Astrocyte (in vitro differentiated cells and primary cell): ENCODE data around the gene JAM2.

Experiments
- CTCF ChIP-seq: IDR thresholded peaks from 2 replicates; pipeline ENCODE4 v1.5.1; 2011; ENCODE audit warnings: low read depth, mild to moderate bottlenecking, inconsistent platforms, low read length, moderate library complexity; ENCODE audit not compliant: insufficient read depth
- EZH2 ChIP-seq: IDR thresholded peaks from 2 replicates; pipeline ENCODE4 v1.6.1; 2012; ENCODE audit warnings: mild to moderate bottlenecking, low read length, inconsistent platforms; ENCODE audit not compliant: insufficient read depth

- no peak for TF ChIP-seq EZH2
- TF ChIP-seq CTCF: no peak
Measured at GRCh38 chr21:25734654-25734903, 95.5 kb downstream of the JAM2 start.
